ENCODE measurements around the gene ADAMTS17.

Gene ADAMTS17

GRCh38 chr15:99962006-99962561, 379.7 kb downstream of the ADAMTS17 start:
- no peak for DNase-seq (ENCODE audit: low read depth in 2 of 2, low spot score in 1 of 2)

GRCh38 chr15:99961011-99961441, 380.7 kb downstream of the ADAMTS17 start:
- DNase-seq (ENCODE audit: low read depth in 2 of 2, low spot score in 1 of 2) = no peak

GRCh38 chr15:99959326-99959725, 382.4 kb downstream of the ADAMTS17 start:
- DNase-seq (ENCODE audit: low read depth in 2 of 2, low spot score in 1 of 2) = no peak

GRCh38 chr15:99958426-99959097, 383.2 kb downstream of the ADAMTS17 start:
- DNase-seq (ENCODE audit: low read depth in 2 of 2, low spot score in 1 of 2) = no peak

GRCh38 chr15:99957642-99958013, 384.1 kb downstream of the ADAMTS17 start:
- DNase-seq (ENCODE audit: low read depth in 2 of 2, low spot score in 1 of 2) = no peak

- no peak for DNase-seq (ENCODE audit: low read depth in 2 of 2, low spot score in 1 of 2)
Observed at GRCh38 chr15:99956820-99957641, 384.7 kb downstream of the ADAMTS17 start.

GRCh38 chr15:99956022-99956775, 385.6 kb downstream of the ADAMTS17 start:
- DNase-seq (ENCODE audit: low read depth in 2 of 2, low spot score in 1 of 2) = no peak

- DNase-seq (ENCODE audit: low read depth in 2 of 2, low spot score in 1 of 2) = no peak
Observed at GRCh38 chr15:99955532-99955931, 386.2 kb downstream of the ADAMTS17 start.

- DNase-seq (ENCODE audit: low read depth in 2 of 2, low spot score in 1 of 2) = no peak
Observed at GRCh38 chr15:99955181-99955525, 386.6 kb downstream of the ADAMTS17 start.

- no peak for DNase-seq (ENCODE audit: low read depth in 2 of 2, low spot score in 1 of 2)
Observed at GRCh38 chr15:99954361-99955180, 387.2 kb downstream of the ADAMTS17 start.

- DNase-seq (ENCODE audit: low read depth in 2 of 2, low spot score in 1 of 2) = no peak
Observed at GRCh38 chr15:99953886-99954285, 387.9 kb downstream of the ADAMTS17 start.

- DNase-seq (ENCODE audit: low read depth in 2 of 2, low spot score in 1 of 2) = no peak
Observed at GRCh38 chr15:99951511-99951910, 390.3 kb downstream of the ADAMTS17 start.

GRCh38 chr15:99944131-99944530, 397.6 kb downstream of the ADAMTS17 start:
- no peak for DNase-seq (ENCODE audit: low read depth in 2 of 2, low spot score in 1 of 2)

- no peak for DNase-seq (ENCODE audit: low read depth in 2 of 2, low spot score in 1 of 2)
Observed at GRCh38 chr15:99943466-99943865, 398.3 kb downstream of the ADAMTS17 start.

GRCh38 chr15:99932676-99933402, 408.9 kb downstream of the ADAMTS17 start:
- DNase-seq (ENCODE audit: low read depth in 2 of 2, low spot score in 1 of 2) = no peak

- DNase-seq (ENCODE audit: low read depth in 2 of 2, low spot score in 1 of 2) = no peak
Observed at GRCh38 chr15:99931703-99932603, 409.8 kb downstream of the ADAMTS17 start.

GRCh38 chr15:99930696-99931095, 411.1 kb downstream of the ADAMTS17 start:
- no peak for DNase-seq (ENCODE audit: low read depth in 2 of 2, low spot score in 1 of 2)

GRCh38 chr15:99929266-99929665, 412.5 kb downstream of the ADAMTS17 start:
- no peak for DNase-seq (ENCODE audit: low read depth in 2 of 2, low spot score in 1 of 2)

- peak; percentile 72 to 74 for DNase-seq (ENCODE audit: low read depth in 2 of 2, low spot score in 1 of 2)
Observed at GRCh38 chr15:99928429-99928981, 413.3 kb downstream of the ADAMTS17 start.
